GM20000 (cell line): ENCODE measurements around the gene RMRP.

Source experiments
- DNase-seq: peaks from one replicate; pipeline ENCODE4 v3.0.0; 2012; ENCODE audit warnings: low spot score
- CTCF ChIP-seq: IDR thresholded peaks from 2 replicates; pipeline ENCODE4 v1.5.1; 2012; ENCODE audit warnings: mild to moderate bottlenecking, control low read depth; ENCODE audit errors: extremely low read depth, missing control alignments

The RMRP gene

GRCh38 chr9:35657546-35658136, at the start of gene RMRP:
TSS of gene RMRP (minus strand) at chr9:35658019.
- no peak for TF ChIP-seq CTCF

GRCh38 chr9:35706951-35707350, 49.1 kb upstream of the RMRP start:
- DNase-seq, result no peak
- no peak for TF ChIP-seq CTCF

More at GRCh38 chr9:35657546-35658136, at the start of gene RMRP:
- peak; percentile 91 for DNase-seq

GRCh38 chr9:35705836-35706430, 48.1 kb upstream of the RMRP start:
- no peak for TF ChIP-seq CTCF
- DNase-seq, result no peak

GRCh38 chr9:35705372-35705771, 47.6 kb upstream of the RMRP start:
- DNase-seq, result no peak
- TF ChIP-seq CTCF, result no peak

GRCh38 chr9:35703906-35704672, 46.3 kb upstream of the RMRP start:
- TF ChIP-seq CTCF, result no peak
- no peak for DNase-seq

- no peak for TF ChIP-seq CTCF
- DNase-seq, result no peak
Measured at GRCh38 chr9:35702696-35703095, 44.9 kb upstream of the RMRP start.

- TF ChIP-seq CTCF, result no peak
- DNase-seq, result no peak
Measured at GRCh38 chr9:35700942-35701341, 43.1 kb upstream of the RMRP start.
